OCI-LY7 (cell line): Measurements from ENCODE around the gene RBBP8NL. TPM values are rescaled to one million over a fixed set of nuclear protein-coding genes. Genes with fewer than 3 reads are reported as not detected.
A peak's percentile ranks its signal among the peaks of the same experiment; 100 is the strongest.

Experiments used
- BruUV-seq: library from RNA; stranded (reverse); fragments of 400-500 nt; replicated peaks from 2 replicates; lab custom pipeline; 2021; lab: Mats Ljungman, UMichigan
- CTCF ChIA-PET: fragments of 300-600 bp; sonication (Branson Sonifier 250); formaldehyde crosslinking; loops from one replicate; lab custom pipeline; 2022; ENCODE audit warnings: antibody characterized with exemption; ENCODE audit not compliant: unreplicated experiment; lab: Charles Lee
- POLR2A ChIA-PET: fragments of 300-600 bp; sonication (Branson Sonifier 250); formaldehyde crosslinking; loops from one replicate; lab custom pipeline; 2022; ENCODE audit warnings: antibody characterized with exemption; lab: Charles Lee
- DNase-seq: peaks from one replicate; pipeline ENCODE4 v3.0.0-alpha.2; 2015; ENCODE audit warnings: low spot score
- H2AFZ ChIP-seq: fragments of 200-600 bp; sonication (generic), shearing (Covaris generic); 2 replicates; pipeline ENCODE4 v1.6.1; 2014; ENCODE audit warnings: mild to moderate bottlenecking, antibody characterized with exemption, low read length, moderate library complexity
- H3K27ac ChIP-seq: fragments of 200-600 bp; sonication (generic); 2 replicates; pipeline ENCODE4 v1.5.1; 2014; ENCODE audit warnings: mixed run types, low read depth, mild to moderate bottlenecking, moderate library complexity, low read length, inconsistent platforms; ENCODE audit not compliant: poor library complexity, severe bottlenecking
- H3K36me3 ChIP-seq: fragments of 200-600 bp; sonication (generic); 2 replicates; pipeline ENCODE4 v1.6.1; 2014; ENCODE audit warnings: mild to moderate bottlenecking, antibody characterized with exemption, low read length, moderate library complexity, mixed read lengths; ENCODE audit not compliant: insufficient read depth
- H3K4me1 ChIP-seq: fragments of 200-600 bp; sonication (generic); 2 replicates; pipeline ENCODE4 v1.5.1; 2014; ENCODE audit warnings: mild to moderate bottlenecking, low read length; ENCODE audit not compliant: insufficient read depth, poor library complexity, severe bottlenecking
- H3K4me2 ChIP-seq: fragments of 200-600 bp; sonication (generic); 2 replicates; pipeline ENCODE4 v1.6.1; 2014; ENCODE audit warnings: mild to moderate bottlenecking, low read length
- H3K4me3 ChIP-seq: fragments of 200-600 bp; sonication (generic); 2 replicates; pipeline ENCODE4 v1.5.1; 2014; ENCODE audit warnings: mild to moderate bottlenecking, low read depth, low read length; ENCODE audit not compliant: poor library complexity, severe bottlenecking
- H3K79me2 ChIP-seq: fragments of 200-600 bp; sonication (generic); 2 replicates; pipeline ENCODE4 v1.6.1; 2016; ENCODE audit warnings: low read depth, mild to moderate bottlenecking, low read length, moderate library complexity, mixed read lengths; ENCODE audit not compliant: insufficient read depth
- H3K9me2 ChIP-seq: fragments of 200-600 bp; sonication (generic); 2 replicates; pipeline ENCODE4 v1.6.1; 2016; ENCODE audit warnings: mild to moderate bottlenecking, low read length, mixed read lengths; ENCODE audit not compliant: insufficient read depth
- H3K9me3 ChIP-seq: fragments of 200-600 bp; sonication (generic); 2 replicates; pipeline ENCODE4 v1.6.1; 2014; ENCODE audit warnings: mild to moderate bottlenecking, mixed run types, low read length, mixed read lengths
- H4K20me1 ChIP-seq: fragments of 200-600 bp; sonication (generic); 2 replicates; pipeline ENCODE4 v1.6.1; 2014; ENCODE audit warnings: mild to moderate bottlenecking, antibody characterized with exemption, low read length, moderate library complexity, mixed read lengths; ENCODE audit not compliant: insufficient read depth
- EZH2phosphoT487 ChIP-seq: fragments of 200-600 bp; sonication (generic); IDR thresholded peaks from 2 replicates; pipeline ENCODE4 v1.6.1; 2018; ENCODE audit warnings: low read depth, borderline replicate concordance, mild to moderate bottlenecking, mixed run types, antibody characterized with exemption, low read length, moderate library complexity, mixed read lengths
- intact Hi-C: fragments of 100-400 bp; cut with micrococcal nuclease; formaldehyde crosslinking; loops from one replicate; pipeline ENCODE4 v1.10.0; 2022; ENCODE audit not compliant: unreplicated experiment
- total RNA-seq, 2 experiments: library from RNA; depleted of rRNA in 1 of 2; stranded (reverse); fragments of >200 nt in 1 of 2; shearing (Covaris generic) in 1 of 2; gene quantifications; 2 replicates each; pipeline ENCODE4 v1.2.3, GENCODE V29; 2014 to 2022
- TF ChIP-seq, protein P1 (sequence below): fragments of 200-600 bp; sonication (generic); conservative IDR thresholded peaks from 2 replicates; pipeline ENCODE4 v1.5.1; 2014; ENCODE audit warnings: mild to moderate bottlenecking, antibody characterized with exemption, low read length, moderate library complexity, mixed read lengths

The RBBP8NL gene
- total RNA-seq, 2 experiments from 2014 or later: not detected

DNA sequence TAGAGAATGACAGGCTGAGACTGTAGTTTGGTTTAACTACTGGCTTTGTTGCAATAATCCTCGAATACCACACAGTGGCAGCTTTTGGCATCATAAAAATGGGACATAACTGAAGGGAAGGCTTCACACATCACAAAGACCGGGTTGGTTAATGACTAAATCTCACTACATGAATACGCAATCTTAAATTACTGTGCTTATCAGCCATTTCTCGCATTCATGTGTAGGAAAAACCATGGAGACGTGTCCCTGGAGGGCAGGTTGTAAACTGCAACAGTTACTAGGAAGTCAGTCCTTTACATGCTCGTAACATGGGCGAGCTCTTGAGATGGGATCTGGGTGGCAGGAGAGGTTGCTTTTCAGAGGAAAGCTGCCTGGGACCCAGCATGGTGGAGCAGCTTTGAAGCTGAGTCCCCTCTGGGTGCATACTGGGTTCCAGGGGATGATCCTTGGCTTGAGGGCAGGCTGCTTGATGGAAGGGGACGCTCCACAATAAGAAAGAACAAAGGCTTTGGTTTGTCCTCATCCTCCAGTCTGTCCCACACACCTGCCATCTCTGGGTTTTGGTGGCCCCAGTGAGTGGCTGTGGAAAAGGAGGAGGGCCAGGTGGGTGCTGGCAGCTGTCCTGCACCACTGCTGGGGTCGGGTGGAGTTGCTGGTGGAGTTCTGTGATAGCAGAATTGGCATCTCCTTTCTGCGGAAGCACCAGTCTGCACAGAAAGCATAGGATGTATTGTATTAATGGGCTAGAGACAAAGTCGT is 38.3 kb downstream of the RBBP8NL start:
- peaks cover 32% of the 10 kb centered on the region for H3K4me1 ChIP-seq
- H2AFZ ChIP-seq: no peak overlapping the region
- peak overlapping the region; percentile 100 for H3K4me3 ChIP-seq
- peaks cover 62% of the 10 kb centered on the region for H3K36me3 ChIP-seq
- peaks cover 51% of the 10 kb centered on the region for H3K79me2 ChIP-seq
- CTCF ChIA-PET: no interaction called here
- H3K9me2 ChIP-seq: no peaks in the 10 kb centered on the region
- no peaks in the 10 kb centered on the region for H3K9me3 ChIP-seq
- no TSS peak for BruUV-seq
- peak; percentile 29 for DNase-seq
- H3K4me2 ChIP-seq: peak overlapping the region; percentile 95
- intact Hi-C loops: loop anchor here (5.0 kb wide), 1 partner anchor 52 kb away; no protein-coding TSS in a partner anchor
- H3K27ac ChIP-seq: peak overlapping the region; percentile 72
- peaks cover 25% of the 10 kb centered on the region for H4K20me1 ChIP-seq
- POLR2A ChIA-PET: interaction anchor here (1.0 kb wide), 1 partner anchor 10 kb away, joined by 4 read pairs; no protein-coding TSS in a partner anchor
- TF ChIP-seq EZH2phosphoT487: no peak
- TF ChIP-seq, protein P1, sequence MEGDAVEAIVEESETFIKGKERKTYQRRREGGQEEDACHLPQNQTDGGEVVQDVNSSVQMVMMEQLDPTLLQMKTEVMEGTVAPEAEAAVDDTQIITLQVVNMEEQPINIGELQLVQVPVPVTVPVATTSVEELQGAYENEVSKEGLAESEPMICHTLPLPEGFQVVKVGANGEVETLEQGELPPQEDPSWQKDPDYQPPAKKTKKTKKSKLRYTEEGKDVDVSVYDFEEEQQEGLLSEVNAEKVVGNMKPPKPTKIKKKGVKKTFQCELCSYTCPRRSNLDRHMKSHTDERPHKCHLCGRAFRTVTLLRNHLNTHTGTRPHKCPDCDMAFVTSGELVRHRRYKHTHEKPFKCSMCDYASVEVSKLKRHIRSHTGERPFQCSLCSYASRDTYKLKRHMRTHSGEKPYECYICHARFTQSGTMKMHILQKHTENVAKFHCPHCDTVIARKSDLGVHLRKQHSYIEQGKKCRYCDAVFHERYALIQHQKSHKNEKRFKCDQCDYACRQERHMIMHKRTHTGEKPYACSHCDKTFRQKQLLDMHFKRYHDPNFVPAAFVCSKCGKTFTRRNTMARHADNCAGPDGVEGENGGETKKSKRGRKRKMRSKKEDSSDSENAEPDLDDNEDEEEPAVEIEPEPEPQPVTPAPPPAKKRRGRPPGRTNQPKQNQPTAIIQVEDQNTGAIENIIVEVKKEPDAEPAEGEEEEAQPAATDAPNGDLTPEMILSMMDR: peak; percentile 55

DNA sequence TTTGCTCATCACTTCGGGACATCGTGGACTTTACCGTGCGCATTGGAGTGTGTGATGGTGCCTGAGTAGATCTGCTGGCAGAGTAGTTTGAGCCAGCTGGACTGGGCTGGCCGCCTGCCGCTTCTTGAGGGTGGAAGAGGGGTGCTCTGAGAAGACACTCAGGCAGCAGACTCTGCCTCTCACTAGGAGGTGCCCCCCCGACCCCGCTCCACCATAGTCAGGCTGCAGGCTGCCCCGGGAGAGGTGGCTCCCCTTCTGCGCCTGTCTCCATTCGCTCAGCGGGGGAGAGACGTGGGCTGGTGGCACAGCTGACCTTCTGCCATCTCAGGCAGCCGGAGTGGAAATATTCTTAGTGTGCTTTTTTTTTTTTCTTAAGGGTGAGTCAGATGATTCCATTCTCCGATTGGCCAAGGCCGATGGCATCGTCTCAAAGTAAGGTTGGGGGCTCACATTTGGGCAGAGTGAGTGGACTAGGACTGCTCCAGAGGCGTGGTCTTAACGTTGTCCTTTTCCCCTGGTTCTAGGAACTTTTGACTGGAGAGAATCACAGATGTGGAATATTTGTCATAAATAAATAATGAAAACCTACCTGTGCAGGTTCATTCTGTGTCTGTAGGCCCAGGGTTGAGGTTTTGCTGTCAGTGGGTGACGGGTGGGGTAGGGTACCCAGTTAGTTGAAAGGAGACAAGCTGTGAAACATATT is 39.3 kb downstream of the RBBP8NL start:
- no peak for DNase-seq
- Histone ChIP-seq H3K4me3 (peak overlapping the region; percentile 100), H3K4me1 (peaks cover 36% of the 10 kb centered on the region), H3K9me3 (no peaks in the 10 kb centered on the region), H3K27ac (peak overlapping the region; percentile 72), H3K4me2 (peak overlapping the region; percentile 95), H3K36me3 (peaks cover 60% of the 10 kb centered on the region), H3K9me2 (no peaks in the 10 kb centered on the region), H4K20me1 (peaks cover 25% of the 10 kb centered on the region), H2AFZ (no peak overlapping the region), H3K79me2 (peaks cover 51% of the 10 kb centered on the region)
- ChIA-PET CTCF (interaction anchor here (0.7 kb wide), 1 partner anchor 29 kb away, joined by 3 read pairs; no protein-coding TSS in a partner anchor), POLR2A (interaction anchor here (0.6 kb wide), 1 partner anchor 191 kb away, joined by 3 read pairs; no protein-coding TSS in a partner anchor)
- no TSS peak for BruUV-seq
- intact Hi-C loops: loop anchor here (2.0 to 5.0 kb wide), 2 partner anchors 19 to 51 kb away; partner anchors contain the start of gene CABLES2
- TF ChIP-seq, protein P1: no peak
- no peak for TF ChIP-seq EZH2phosphoT487
